HUES48 (cell line): ENCODE measurements around the gene CCDC9.

Experiments used
- H3K27ac ChIP-seq: one replicate; pipeline ENCODE4 v1.7.0; 2013; ENCODE audit warnings: low read depth, low read length, inconsistent platforms
- H3K27me3 ChIP-seq: 2 replicates; pipeline ENCODE4 v1.6.1; 2013; ENCODE audit warnings: mild to moderate bottlenecking, low read length; ENCODE audit not compliant: control insufficient read depth, insufficient read depth
- H3K36me3 ChIP-seq: 2 replicates; pipeline ENCODE4 v1.6.1; 2013; ENCODE audit warnings: low read length; ENCODE audit not compliant: control insufficient read depth, insufficient read depth
- H3K4me1 ChIP-seq: 2 replicates; pipeline ENCODE4 v1.6.1; 2013; ENCODE audit warnings: mild to moderate bottlenecking, low read length; ENCODE audit not compliant: control insufficient read depth, insufficient read depth
- H3K4me3 ChIP-seq: 2 replicates; pipeline ENCODE4 v1.5.1; 2013; ENCODE audit warnings: mild to moderate bottlenecking, low read depth, low read length
- H3K9ac ChIP-seq: 2 replicates; pipeline ENCODE4 v1.6.1; 2013; ENCODE audit warnings: mild to moderate bottlenecking, low read depth, low read length, moderate library complexity
- H3K9me3 ChIP-seq: 2 replicates; pipeline ENCODE4 v1.6.1; 2013; ENCODE audit warnings: low read length; ENCODE audit not compliant: control insufficient read depth, insufficient read depth

CCDC9 gene

DNA sequence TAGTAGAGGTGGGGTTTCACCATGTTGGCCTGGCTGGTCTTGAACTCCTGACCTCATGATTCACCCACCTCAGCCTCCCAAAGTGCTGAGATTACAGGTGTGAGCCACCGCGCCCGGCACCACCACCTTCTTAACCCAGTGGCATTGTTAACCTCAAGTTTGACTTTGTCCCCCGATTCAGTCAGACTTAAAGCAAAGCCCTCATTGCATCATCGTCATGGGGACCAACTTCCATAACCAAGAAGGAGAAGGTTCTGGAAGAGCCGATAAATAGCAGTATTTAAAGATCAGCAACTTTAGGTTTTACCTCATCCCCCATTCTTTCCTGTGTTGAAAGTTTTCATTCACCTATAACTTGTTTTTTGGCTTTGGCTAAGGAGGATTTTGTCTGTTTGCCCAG lies 11.7 kb downstream of the CCDC9 start:
- no peaks in the 10 kb centered on the region for H3K9me3 ChIP-seq
- H3K27me3 ChIP-seq: no peaks in the 10 kb centered on the region
- H3K27ac ChIP-seq: no peak overlapping the region
- no peak overlapping the region for H3K9ac ChIP-seq
- peaks cover 5% of the 10 kb centered on the region; the same call in 1 of the 2 replicates for H3K4me1 ChIP-seq
- peaks cover 57% of the 10 kb centered on the region for H3K36me3 ChIP-seq
- no peak overlapping the region for H3K4me3 ChIP-seq

DNA sequence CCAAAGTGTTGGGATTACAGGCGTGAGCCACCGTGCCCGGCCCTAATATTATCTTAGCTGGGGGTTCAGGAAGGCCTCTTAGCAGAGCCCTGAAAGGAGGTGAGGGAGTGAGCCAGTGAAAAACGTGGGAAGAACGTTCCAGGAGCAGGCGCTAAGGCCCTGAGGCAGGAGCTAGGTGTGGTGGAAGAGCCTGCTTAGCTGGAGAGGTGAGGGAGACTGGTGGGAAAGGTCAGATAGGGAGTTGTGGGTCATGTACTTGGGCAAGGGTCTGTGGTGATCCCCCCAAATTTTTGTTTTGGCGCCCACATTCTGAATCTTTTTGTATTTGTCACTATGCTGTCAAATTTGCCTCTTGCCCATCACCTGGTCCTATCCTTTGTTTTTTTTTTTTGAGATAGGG lies 13.3 kb downstream of the CCDC9 start:
- Histone ChIP-seq H3K9me3 (no peaks in the 10 kb centered on the region), H3K4me1 (peaks cover 5% of the 10 kb centered on the region; the same call in 1 of the 2 replicates), H3K9ac (no peak overlapping the region), H3K27ac (no peak overlapping the region), H3K36me3 (peaks cover 52% of the 10 kb centered on the region), H3K4me3 (no peak overlapping the region), H3K27me3 (no peaks in the 10 kb centered on the region)

DNA sequence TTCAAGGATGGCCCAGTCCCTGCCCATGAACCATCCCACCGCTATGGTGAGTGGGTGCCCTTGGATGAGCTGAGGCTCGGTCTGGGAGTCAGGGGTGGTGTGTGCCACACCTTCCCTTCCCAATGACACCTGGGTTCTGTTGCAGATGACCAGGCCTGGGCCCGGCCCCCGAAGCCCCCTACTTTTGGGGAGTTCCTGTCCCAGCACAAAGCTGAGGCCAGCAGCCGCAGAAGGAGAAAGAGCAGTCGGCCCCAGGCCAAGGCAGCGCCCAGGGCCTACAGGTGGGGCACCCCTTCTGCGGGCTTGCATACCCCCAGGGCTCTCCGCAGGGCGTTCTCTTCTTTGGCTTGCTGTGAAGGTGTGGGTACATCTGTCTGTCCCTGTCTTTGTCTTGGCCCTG lies 14.1 kb downstream of the CCDC9 start:
- H3K27ac ChIP-seq: no peak overlapping the region
- H3K36me3 ChIP-seq: peaks cover 44% of the 10 kb centered on the region
- peaks cover 5% of the 10 kb centered on the region; the same call in 1 of the 2 replicates for H3K4me1 ChIP-seq
- no peak overlapping the region for H3K9ac ChIP-seq
- H3K27me3 ChIP-seq: peaks cover 6% of the 10 kb centered on the region
- H3K4me3 ChIP-seq: no peak overlapping the region
- H3K9me3 ChIP-seq: no peaks in the 10 kb centered on the region

DNA sequence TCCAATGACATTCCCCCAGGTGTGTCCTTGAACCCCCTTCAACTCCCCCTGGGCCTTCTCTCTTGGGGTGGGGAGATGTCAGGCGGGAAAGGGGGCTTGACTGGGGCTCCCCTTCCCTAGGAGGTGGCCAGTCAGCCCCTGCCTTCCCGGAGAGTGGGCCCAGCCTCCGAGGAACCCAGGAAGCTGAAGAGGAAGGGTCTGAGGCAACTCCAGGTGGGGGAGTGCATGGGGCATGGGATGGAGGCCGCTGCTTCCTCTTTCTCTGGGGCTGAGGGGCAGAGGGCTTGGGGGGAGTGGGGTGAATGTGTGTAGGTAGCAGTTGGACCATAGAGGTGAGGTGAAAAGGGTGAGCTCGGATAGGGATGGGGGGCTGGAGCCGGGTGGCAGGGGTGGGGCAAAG lies 15.6 kb downstream of the CCDC9 start:
- Histone ChIP-seq H3K4me1 (peaks cover 5% of the 10 kb centered on the region; the same call in 1 of the 2 replicates), H3K9me3 (no peaks in the 10 kb centered on the region), H3K27me3 (peaks cover 14% of the 10 kb centered on the region), H3K36me3 (peaks cover 35% of the 10 kb centered on the region), H3K27ac (no peak overlapping the region), H3K9ac (no peak overlapping the region), H3K4me3 (no peak overlapping the region)

DNA sequence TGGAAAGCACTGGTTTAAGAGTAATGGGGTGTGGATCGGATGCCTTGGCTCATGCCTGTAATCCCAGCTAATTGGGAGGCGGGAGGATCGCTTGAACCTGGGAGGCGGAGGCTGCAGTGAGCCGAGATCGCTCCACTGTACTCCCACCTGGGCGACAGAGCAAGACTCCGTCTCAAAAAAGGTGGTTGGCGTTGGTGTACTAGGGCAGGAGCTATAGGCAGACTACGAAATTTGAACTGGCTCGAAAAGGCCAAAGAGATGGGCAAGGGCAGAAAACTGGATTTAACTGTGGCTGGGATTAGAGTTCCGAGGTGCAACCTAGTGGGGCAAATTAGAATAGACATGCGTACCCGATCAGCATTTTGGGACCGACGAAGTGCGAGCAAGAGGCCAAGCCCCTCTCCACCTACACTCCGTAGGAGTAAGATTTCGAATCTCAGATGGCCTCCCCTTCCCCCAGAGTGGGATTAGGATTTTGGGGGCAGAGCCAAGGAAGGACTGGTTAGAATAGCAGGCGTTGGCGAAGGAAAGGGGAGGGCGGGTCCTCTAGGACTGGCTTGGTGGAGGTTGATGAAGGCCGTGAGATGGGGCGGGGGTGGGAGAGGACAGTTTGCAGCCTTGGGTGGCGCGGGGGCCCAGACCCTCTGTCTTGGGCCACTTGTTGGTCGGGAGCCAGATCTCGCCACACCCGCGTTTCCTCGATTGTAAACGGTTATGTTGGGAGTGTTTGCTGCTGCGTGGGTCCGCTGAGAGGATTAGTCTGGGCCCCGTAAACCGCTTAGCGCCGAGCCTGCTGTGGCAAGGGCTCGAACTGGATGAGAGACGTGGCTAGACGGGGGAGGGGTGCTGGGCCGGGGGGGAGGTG lies 16.4 kb downstream of the CCDC9 start:
- Histone ChIP-seq H3K27me3 (peaks cover 14% of the 10 kb centered on the region), H3K27ac (peak overlapping the region; percentile 100), H3K9ac (peak overlapping the region; percentile 89; the same call in 1 of the 2 replicates), H3K36me3 (peaks cover 29% of the 10 kb centered on the region), H3K4me3 (peak overlapping the region; percentile 82), H3K4me1 (peaks cover 5% of the 10 kb centered on the region; the same call in 1 of the 2 replicates), H3K9me3 (no peaks in the 10 kb centered on the region)

DNA sequence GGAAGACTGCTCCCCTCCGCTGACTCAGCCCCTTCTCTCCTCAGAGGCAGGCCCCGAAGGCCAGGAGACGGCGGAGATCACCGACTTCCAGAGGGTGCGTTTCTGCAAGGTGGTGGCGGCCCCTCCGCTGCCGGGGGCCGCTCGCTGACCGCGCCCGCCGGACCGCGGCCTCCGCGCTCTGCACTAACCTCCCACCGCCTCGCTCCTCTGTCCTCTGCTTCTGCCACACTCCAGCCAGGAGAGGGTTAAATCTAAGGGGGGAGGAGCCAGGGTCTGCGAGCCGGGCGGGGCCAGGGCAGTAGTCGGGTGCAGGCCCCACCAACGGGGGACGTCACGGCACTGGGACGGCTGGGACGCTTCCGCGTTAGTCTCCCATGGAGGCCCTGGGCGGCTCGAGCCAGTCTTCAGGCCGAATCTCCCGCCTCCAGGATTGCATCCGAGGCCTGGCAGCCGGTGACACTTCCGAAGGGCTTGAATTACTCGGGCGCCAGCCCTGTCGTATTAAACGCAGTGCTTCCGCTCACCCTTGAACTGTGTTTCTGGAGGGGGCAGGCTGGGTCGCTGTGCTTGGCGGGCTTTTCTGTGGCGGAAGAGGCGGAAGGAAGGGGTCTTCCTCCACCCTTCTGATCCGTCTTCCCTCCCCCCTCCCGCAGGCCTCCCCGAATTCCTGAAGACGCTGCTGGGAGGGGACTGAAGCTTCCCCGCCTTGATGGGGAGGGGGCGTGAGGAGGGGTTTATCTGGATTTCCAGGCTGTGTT lies 17.2 kb downstream of the CCDC9 start:
- peaks cover 5% of the 10 kb centered on the region; the same call in 1 of the 2 replicates for H3K4me1 ChIP-seq
- H3K27ac ChIP-seq: peak overlapping the region; percentile 100
- H3K36me3 ChIP-seq: peaks cover 25% of the 10 kb centered on the region
- H3K9me3 ChIP-seq: no peaks in the 10 kb centered on the region
- peak overlapping the region; percentile 82 for H3K4me3 ChIP-seq
- H3K27me3 ChIP-seq: peaks cover 14% of the 10 kb centered on the region
- peak overlapping the region; percentile 89 for H3K9ac ChIP-seq

DNA sequence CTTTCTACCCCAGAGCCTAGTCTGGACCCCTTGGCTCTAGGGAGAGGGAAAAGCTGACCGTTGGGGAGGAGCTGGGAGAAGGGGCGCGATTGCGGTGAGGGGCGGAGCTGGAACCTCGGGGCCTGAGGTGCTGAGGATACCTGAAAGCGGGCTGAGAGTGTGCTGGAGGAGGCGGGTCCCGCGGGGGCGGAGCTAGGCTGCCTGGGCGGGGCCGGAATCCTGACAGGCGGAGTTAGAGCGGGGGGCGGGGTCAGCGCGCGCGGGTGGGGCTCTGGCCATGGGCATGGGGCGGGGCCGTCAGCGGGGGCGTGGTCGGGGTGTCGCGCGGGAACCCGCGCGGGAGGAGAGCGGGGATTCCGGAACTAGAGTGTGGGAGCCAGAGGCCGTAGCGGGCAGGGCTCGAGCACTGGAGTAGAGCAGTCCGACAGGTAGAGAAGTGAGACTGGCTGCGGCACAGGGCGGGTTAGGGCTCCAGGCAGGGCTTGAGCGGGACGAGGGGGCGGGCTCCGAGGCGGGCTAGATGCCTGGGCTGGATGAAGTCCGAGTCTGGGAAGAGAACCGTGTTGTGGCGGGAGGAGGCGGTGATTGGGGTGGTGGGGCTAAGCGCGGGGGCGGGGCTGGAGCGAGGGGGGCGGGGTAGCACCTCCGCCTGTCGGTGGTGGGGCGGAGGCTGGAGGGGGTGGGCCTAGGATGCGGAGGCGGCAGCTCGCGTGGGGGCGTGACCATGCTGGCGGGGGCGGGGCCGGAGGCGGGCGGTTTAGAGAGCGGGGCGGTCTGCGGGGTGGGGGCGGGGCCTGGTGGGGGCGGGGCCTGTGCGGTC lies 18.0 kb downstream of the CCDC9 start, which contains the start of gene INAFM1:
Gene INAFM1, plus strand, starts transcription at position 815 of the 820 bp plus-strand sequence. CDS start 35 bp downstream, outside the sequence.
- Histone ChIP-seq H3K27ac (peak within 1 kb of the TSS; percentile 100), H3K4me1 (peaks cover 5% of the 10 kb centered on the region; the same call in 1 of the 2 replicates), H3K9me3 (no peaks in the 10 kb centered on the region), H3K36me3 (peaks cover 20% of the 10 kb centered on the region), H3K4me3 (peak within 1 kb of the TSS; percentile 87), H3K9ac (peak within 1 kb of the TSS; percentile 89), H3K27me3 (peaks cover 14% of the 10 kb centered on the region)

DNA sequence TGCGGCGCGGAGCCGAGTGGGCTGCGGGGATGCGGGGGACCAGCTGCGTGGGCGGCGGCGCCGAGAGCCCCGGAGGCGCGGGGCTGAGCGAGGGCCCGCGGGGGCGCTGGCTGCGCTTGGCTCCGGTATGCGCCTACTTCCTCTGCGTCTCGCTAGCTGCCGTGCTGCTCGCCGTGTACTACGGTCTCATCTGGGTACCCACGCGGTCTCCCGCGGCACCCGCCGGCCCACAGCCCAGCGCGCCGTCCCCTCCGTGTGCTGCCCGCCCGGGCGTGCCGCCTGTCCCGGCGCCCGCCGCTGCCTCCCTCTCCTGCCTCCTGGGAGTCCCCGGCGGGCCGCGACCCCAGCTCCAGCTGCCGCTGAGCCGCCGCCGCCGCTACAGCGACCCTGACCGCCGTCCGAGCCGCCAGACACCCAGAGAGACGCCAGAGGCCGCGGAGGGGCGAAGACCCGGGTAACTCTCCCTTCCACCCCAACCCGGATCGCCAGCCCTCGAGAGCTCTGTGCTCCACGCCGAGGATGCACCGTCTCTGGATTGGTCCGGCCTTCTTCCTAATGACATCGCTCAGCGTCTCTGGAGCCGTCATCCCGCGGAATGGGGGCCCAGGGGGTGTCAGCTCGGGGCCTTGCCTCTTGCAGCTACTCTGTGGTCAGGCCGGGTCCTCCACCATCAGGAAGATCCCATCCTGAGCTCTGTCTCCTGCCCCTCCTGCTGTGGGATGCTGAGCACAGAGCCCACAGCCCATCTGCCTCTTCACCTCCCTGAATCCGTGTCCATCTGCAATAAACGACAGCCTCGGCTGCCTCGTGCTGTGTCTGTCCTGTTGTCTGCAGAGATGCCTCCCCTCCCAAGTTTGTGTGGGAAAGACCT lies 18.8 kb downstream of the CCDC9 start:
- Histone ChIP-seq H3K27me3 (peaks cover 14% of the 10 kb centered on the region), H3K4me3 (peak overlapping the region; percentile 78), H3K36me3 (peaks cover 14% of the 10 kb centered on the region), H3K9me3 (no peaks in the 10 kb centered on the region), H3K9ac (0 out of 2 replicates have a peak overlapping the region, but pooled peaks have one; percentile 35), H3K27ac (peak overlapping the region; percentile 35), H3K4me1 (peaks cover 5% of the 10 kb centered on the region; the same call in 1 of the 2 replicates)

DNA sequence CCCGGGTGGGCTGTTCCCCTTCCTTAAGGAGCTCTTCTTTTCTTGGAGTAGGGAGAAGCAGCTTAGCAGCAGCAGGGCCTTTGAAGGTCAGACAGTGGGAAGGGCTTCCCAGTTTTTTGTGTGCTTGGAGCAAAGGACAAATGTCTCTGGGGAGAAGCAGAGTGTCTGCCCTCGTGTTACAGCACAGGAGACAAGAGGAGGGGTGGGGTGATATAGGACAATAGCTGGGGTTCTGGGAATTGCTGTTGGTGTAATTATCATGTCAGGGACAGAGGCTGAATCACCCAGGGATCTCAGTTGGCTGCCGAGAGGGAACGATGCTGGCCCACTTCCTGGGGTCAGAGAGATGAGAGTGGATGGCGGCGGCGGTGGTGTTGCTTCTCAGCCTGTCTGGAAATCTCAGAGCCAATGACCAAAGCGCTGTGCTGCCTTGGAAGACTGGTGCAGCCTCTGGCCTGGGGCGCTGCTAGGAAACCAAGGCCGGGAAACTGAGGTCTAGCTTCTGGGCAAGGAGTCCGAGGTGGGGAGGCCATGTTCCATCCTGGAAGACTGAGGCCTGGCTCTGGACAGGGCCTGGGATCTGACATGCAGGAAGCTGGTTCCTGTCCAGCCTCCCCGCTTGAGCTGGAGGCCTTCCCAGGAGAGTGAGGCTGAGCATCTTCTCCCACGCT lies 19.6 kb downstream of the CCDC9 start:
- no peak overlapping the region for H3K9ac ChIP-seq

More for the DNA sequence above, 19.6 kb downstream of the CCDC9 start:
- H3K9me3 ChIP-seq: no peaks in the 10 kb centered on the region
- H3K4me1 ChIP-seq: peaks cover 5% of the 10 kb centered on the region; the same call in 1 of the 2 replicates
- peaks cover 6% of the 10 kb centered on the region; the same call in 1 of the 2 replicates for H3K36me3 ChIP-seq
- H3K27ac ChIP-seq: no peak overlapping the region
- peaks cover 14% of the 10 kb centered on the region for H3K27me3 ChIP-seq
- H3K4me3 ChIP-seq: no peak overlapping the region
